Gastroesophageal sphincter (tissue), 4 donors: ENCODE results near the gene CNTNAP2. TPM values are rescaled to one million over a fixed set of nuclear protein-coding genes. Genes with fewer than 3 reads are reported as not detected.
"Not testable (repeated sequence)": the region's sequence is repeated elsewhere in the genome, so short reads cannot be mapped to it uniquely, and the experiment has no call there.

Source experiments
- ATAC-seq: fragments of 150-250 bp; one replicate; pipeline ENCODE4 v1.9.1; 2016; ENCODE audit warnings: mild to moderate bottlenecking, moderate library complexity
- H3K27ac ChIP-seq, 4 donors: fragments of 200-600 bp; sonication (generic) in 3 of 4; 1 replicate in 3 of 4; 2 replicates in 1 of 4; pipeline ENCODE4 v1.5.1; 2016 to 2019
- H3K27me3 ChIP-seq: fragments of 200-600 bp; sonication (generic); one replicate; pipeline ENCODE4 v1.5.1; 2019
- H3K36me3 ChIP-seq, 2 donors: fragments of 200-600 bp; sonication (generic); one replicate each; pipeline ENCODE4 v1.5.1; 2019; ENCODE audit warnings: control low read depth in 1 of 2
- H3K4me1 ChIP-seq, 3 donors: fragments of 200-600 bp; sonication (generic); 1 replicate in 2 of 3; 2 replicates in 1 of 3; pipeline ENCODE4 v1.5.1; 2016 to 2019; ENCODE audit warnings: control low read depth in 2 of 3
- H3K4me3 ChIP-seq, 2 donors: fragments of 200-600 bp; sonication (generic); one replicate each; pipeline ENCODE4 v1.5.1; 2019; ENCODE audit warnings: mild to moderate bottlenecking in 1 of 2, moderate library complexity in 1 of 2
- H3K9me3 ChIP-seq, 3 donors: fragments of 200-600 bp; sonication (generic); one replicate each; pipeline ENCODE4 v1.5.1; 2017 to 2019; ENCODE audit warnings: control low read depth in 2 of 3
- EP300 ChIP-seq: sonication (generic); formaldehyde crosslinking; IDR thresholded peaks from one replicate; pipeline ENCODE4 v1.6.1; 2017; ENCODE audit warnings: antibody characterized with exemption, mild to moderate bottlenecking
- POLR2A ChIP-seq, 2 donors: fragments of 450-650 bp; IDR thresholded peaks; one replicate each; pipeline ENCODE4 v1.6.1; 2017; ENCODE audit warnings: antibody characterized with exemption in 2 of 2, mild to moderate bottlenecking in 2 of 2, moderate library complexity in 1 of 2
- POLR2AphosphoS5 ChIP-seq: sonication (generic); formaldehyde crosslinking; IDR thresholded peaks from one replicate; pipeline ENCODE4 v1.6.1; 2017; ENCODE audit warnings: antibody characterized with exemption
- WGBS, 2 donors: methylation state at CpG; one replicate each; pipeline ENCODE4 v1.1.5; 2018; ENCODE audit warnings: low coverage in 1 of 2; 5-methylcytosine and 5-hydroxymethylcytosine counted together
- total RNA-seq, 4 donors: library from RNA; depleted of rRNA; stranded (reverse); fragments of >200 nt; gene quantifications; one replicate each; pipeline ENCODE4 v1.1.0, GENCODE V29; 2016
- TF ChIP-seq, protein P1 (sequence below), 4 experiments: fragments of 200-600 bp in 2 of 4; fragments of 450-650 bp in 2 of 4; sonication (generic) in 1 of 4; IDR thresholded peaks; one replicate each; pipeline ENCODE4 v1.5.1; 2017 to 2019; ENCODE audit warnings: antibody characterized with exemption in 4 of 4, mild to moderate bottlenecking in 2 of 4, moderate library complexity in 2 of 4

CNTNAP2 gene
- total RNA-seq, 4 donors from 2014 or later, result 1.5 to 8.9 (median 3.2) TPM

DNA sequence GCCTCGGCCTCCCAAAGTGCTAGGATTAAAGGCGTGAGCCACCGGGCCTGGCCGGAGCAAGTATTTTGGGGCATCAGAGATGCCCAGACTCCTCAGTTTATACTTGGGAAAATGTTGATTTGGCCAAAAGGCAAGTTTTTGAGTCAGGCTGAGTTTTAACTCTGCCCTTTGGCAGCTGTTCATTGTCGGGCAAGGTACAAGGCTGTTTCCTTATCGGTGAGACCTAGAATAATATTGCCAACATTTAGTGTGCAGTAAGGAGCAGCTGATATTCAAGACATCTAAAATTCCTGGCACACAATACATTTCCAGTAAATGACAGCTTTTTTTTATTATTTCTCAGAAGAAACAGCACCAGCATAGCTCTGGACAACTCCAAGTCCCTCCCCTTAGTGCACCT, 2326.3 kb downstream of the CNTNAP2 start:
- WGBS, 2 donors, result 57 to 90% methylated on average over 1 to 2 of the region's 6 CpGs
- TF ChIP-seq, protein P1, sequence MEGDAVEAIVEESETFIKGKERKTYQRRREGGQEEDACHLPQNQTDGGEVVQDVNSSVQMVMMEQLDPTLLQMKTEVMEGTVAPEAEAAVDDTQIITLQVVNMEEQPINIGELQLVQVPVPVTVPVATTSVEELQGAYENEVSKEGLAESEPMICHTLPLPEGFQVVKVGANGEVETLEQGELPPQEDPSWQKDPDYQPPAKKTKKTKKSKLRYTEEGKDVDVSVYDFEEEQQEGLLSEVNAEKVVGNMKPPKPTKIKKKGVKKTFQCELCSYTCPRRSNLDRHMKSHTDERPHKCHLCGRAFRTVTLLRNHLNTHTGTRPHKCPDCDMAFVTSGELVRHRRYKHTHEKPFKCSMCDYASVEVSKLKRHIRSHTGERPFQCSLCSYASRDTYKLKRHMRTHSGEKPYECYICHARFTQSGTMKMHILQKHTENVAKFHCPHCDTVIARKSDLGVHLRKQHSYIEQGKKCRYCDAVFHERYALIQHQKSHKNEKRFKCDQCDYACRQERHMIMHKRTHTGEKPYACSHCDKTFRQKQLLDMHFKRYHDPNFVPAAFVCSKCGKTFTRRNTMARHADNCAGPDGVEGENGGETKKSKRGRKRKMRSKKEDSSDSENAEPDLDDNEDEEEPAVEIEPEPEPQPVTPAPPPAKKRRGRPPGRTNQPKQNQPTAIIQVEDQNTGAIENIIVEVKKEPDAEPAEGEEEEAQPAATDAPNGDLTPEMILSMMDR (IDR thresholded peaks at IDR 0.05), result no peak
- TF ChIP-seq EP300 (no peak), POLR2AphosphoS5 (no peak), POLR2A (IDR thresholded peaks at IDR 0.05) (no peak)

DNA sequence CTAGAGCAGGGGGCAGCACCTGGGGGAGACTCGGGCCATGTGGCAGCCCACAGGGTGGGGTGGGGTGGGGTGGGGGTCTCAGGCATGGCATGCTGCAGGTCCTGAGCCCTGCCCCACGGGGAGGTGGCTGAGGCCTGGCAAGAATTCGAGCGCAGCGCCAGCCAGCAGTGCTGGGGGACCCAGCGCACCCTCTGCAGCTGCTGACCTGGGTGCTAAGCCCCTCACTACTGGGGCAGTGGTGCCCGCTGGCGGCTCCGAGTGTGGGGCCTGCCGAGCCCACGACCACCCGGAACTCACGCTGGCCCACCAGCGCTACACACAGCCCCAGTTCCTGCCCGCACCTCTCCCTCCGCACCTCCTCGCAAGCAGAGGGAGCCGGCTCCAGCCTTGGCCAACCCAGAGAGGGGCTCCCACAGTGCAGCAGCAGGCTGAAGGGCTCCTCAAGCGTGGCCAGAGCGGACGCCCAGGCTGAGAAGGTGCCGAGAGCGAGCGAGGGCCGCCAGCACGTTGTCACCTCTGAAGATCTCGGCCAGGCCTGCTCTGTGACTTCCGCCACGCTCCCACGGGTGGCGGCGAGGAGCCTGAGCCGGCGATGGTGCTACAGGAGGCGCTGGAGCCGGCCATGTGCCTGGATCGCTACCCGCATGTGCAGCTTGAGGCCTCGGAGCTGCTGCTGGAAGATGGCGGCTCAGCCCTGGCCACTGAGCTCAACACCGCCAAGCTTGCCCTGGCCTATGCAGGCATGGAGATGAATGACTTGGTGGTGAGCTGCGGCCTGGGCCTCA, 2328.9 kb downstream of the CNTNAP2 start:
- no peak overlapping the region for H3K27ac ChIP-seq
- no peak overlapping the region for H3K4me3 ChIP-seq
- H3K36me3 ChIP-seq, result no peaks in the 10 kb centered on the region
- no peak for TF ChIP-seq POLR2AphosphoS5
- TF ChIP-seq, protein P1 (IDR thresholded peaks at IDR 0.05), result no peak
- TF ChIP-seq EP300, result no peak
- TF ChIP-seq POLR2A (IDR thresholded peaks at IDR 0.05), result no peak
- ATAC-seq, result no peak
- H3K4me1 ChIP-seq, result peaks cover 0 to 7% (median 0%) of the 10 kb centered on the region in 3 donors
- H3K9me3 ChIP-seq, result peaks cover 0 to 13% (median 0%) of the 10 kb centered on the region in 3 donors
- H3K27me3 ChIP-seq, result no peaks in the 10 kb centered on the region
- no CpG with 5 or more reads among the region's 42 CpGs for WGBS, 2 donors

More for the DNA sequence above, 2326.3 kb downstream of the CNTNAP2 start:
- Histone ChIP-seq H3K4me3 (no peak overlapping the region), H3K36me3 (no peaks in the 10 kb centered on the region), H3K27me3 (no peaks in the 10 kb centered on the region), H3K4me1 (peaks cover 0 to 7% (median 0%) of the 10 kb centered on the region in 3 donors), H3K27ac (no peak overlapping the region), H3K9me3 (peaks cover 0 to 15% (median 0%) of the 10 kb centered on the region in 3 donors)
- no peak for ATAC-seq

DNA sequence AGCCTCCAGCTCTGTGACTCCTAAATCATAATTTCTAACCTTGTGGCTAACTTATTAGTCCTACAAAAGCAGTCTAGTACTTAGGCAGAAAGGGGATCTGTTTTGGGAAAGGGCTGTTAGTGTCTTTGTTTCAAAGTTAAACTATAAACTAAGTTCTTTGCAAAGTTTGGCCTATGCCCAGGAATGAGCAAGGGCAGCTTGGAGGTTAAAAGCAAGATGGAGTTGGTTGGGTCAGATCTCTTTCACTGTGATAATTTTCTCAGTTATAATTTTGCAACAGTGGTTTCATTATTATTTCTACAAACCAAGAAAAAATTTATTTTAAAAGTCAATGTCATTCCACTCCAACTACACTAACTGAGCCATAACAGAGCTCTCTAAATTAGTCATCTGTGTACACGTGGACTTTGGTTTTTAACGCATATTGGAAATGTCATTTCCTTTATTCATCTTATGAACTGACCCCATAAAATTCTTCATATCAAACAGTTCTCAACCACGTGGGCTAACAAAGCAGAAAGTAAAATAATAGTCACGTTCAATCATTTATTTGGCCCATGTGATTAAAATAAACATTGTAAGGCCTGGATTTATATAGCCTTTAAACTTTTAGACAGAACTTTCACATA, 2330.7 kb downstream of the CNTNAP2 start:
- ATAC-seq, result no peak
- Histone ChIP-seq H3K4me3 (no peak overlapping the region), H3K4me1 (peaks cover 0 to 7% (median 0%) of the 10 kb centered on the region in 3 donors), H3K9me3 (peaks cover 0 to 13% (median 0%) of the 10 kb centered on the region in 3 donors), H3K27ac (peak overlapping the region in 1 of 4 donors; percentile 3), H3K36me3 (no peaks in the 10 kb centered on the region), H3K27me3 (no peaks in the 10 kb centered on the region)
- WGBS, 2 donors, result 0 to 14% methylated on average over 3 to 4 of the region's 4 CpGs
- TF ChIP-seq, protein P1 (IDR thresholded peaks at IDR 0.05), result no peak
- TF ChIP-seq POLR2A (IDR thresholded peaks at IDR 0.05) (no peak), EP300 (no peak), POLR2AphosphoS5 (no peak)

DNA sequence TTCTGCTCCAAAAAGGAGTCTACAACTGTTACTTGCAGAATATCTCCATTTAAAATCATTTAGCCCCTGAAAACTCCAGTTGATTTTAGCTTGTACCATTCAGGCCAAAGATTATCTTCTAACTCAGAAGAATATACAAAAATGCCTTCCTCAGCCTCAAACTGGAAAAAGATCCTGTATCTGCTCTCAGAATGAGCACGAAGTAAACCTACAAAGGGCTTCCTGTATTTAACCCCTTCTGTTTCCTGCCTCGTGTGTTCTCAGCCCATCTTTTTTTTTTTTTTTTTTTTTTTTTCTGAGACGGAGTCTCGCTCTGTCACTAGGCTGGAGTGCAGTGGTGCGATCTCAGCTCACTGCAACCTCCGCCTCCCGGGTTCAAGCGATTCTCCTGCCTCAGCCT, 2334.9 kb downstream of the CNTNAP2 start:
- 43 to 55% methylated on average over 2 to 5 of the region's 8 CpGs for WGBS, 2 donors
- not testable (repeated sequence) for ATAC-seq, H3K27ac ChIP-seq, H3K27me3 ChIP-seq, H3K4me1 ChIP-seq, H3K4me3 ChIP-seq, H3K9me3 ChIP-seq, H3K36me3 ChIP-seq

DNA sequence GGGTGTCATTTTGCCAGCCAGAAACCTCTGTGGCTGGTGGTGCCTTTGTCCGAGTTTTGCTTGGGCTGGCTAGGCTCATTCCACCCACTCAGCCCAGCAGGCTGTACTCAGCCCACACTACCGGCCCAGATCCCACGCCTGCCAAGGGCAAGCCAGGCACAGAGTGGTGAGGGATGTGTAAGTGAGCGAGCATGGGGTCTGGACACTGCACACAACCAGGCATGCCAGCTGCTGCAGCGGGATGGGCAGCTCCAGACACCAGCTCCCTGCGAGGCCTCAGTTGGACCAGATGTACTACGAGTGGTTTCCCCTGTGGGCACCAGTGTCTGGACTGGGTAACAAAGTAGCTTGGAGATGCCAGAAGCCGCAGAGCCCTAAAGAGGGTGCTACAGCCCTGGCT, 2339.8 kb downstream of the CNTNAP2 start:
- Histone ChIP-seq H3K27ac (no peak overlapping the region), H3K4me3 (no peak overlapping the region), H3K4me1 (no peaks in the 10 kb centered on the region), H3K36me3 (no peaks in the 10 kb centered on the region), H3K9me3 (no peaks in the 10 kb centered on the region), H3K27me3 (no peaks in the 10 kb centered on the region)
- WGBS, 2 donors, result no CpG with 5 or more reads among the region's 8 CpGs
- TF ChIP-seq POLR2A (IDR thresholded peaks at IDR 0.05) (no peak), EP300 (no peak), POLR2AphosphoS5 (no peak)
- TF ChIP-seq, protein P1 (IDR thresholded peaks at IDR 0.05), result no peak
- ATAC-seq, result no peak
